Endothelial cell of umbilical vein (primary cell): ENCODE measurements around the gene SUPT5H.

Experiments used
- JUN ChIP-seq: IDR thresholded peaks from 2 replicates; pipeline ENCODE4 v1.6.1; 2011; ENCODE audit warnings: borderline replicate concordance, low read depth; ENCODE audit not compliant: insufficient read length, insufficient read depth
- MAX ChIP-seq: IDR thresholded peaks from 2 replicates; pipeline ENCODE4 v1.6.1; 2011; ENCODE audit not compliant: insufficient read depth, insufficient read length
- POLR2A ChIP-seq: IDR thresholded peaks from 2 replicates; pipeline ENCODE4 v1.6.1; 2012; ENCODE audit warnings: low read depth, mild to moderate bottlenecking, control low read depth, low read length
- TF ChIP-seq, protein P1 (sequence below), 2 donors: IDR thresholded peaks; 1 replicate in 1 of 2; 2 replicates in 1 of 2; pipeline ENCODE4 v1.5.1; 2011; ENCODE audit warnings: low read length in 2 of 2, mild to moderate bottlenecking in 2 of 2, moderate library complexity in 2 of 2, control low read depth in 1 of 2, inconsistent platforms in 1 of 2, low read depth in 1 of 2; ENCODE audit not compliant: insufficient read depth in 1 of 2; ENCODE audit errors: extremely low read depth in 1 of 2

DNA sequence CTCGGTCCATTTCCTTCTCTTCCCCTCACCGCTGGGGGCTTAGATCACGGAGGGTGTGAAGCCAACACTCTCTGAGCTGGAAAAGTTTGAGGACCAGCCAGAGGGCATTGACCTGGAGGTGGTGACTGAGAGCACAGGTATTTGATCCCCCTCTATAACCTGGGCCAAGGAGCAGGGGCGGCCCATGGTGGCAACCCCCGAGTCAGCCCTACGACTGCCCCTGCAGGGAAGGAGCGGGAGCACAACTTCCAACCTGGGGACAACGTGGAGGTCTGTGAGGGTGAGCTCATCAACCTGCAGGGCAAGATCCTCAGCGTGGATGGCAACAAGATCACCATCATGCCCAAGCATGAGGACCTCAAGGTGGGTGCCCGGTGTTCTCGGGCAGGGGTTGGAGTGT is 23.7 kb downstream of the SUPT5H start:
- TF ChIP-seq, protein P1, sequence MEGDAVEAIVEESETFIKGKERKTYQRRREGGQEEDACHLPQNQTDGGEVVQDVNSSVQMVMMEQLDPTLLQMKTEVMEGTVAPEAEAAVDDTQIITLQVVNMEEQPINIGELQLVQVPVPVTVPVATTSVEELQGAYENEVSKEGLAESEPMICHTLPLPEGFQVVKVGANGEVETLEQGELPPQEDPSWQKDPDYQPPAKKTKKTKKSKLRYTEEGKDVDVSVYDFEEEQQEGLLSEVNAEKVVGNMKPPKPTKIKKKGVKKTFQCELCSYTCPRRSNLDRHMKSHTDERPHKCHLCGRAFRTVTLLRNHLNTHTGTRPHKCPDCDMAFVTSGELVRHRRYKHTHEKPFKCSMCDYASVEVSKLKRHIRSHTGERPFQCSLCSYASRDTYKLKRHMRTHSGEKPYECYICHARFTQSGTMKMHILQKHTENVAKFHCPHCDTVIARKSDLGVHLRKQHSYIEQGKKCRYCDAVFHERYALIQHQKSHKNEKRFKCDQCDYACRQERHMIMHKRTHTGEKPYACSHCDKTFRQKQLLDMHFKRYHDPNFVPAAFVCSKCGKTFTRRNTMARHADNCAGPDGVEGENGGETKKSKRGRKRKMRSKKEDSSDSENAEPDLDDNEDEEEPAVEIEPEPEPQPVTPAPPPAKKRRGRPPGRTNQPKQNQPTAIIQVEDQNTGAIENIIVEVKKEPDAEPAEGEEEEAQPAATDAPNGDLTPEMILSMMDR (IDR thresholded peaks at IDR 0.05; ENCODE audit: extremely low read depth in 1 of 2, insufficient read depth in 1 of 2, low read depth in 1 of 2, low read length in 2 of 2) = no peak
- TF ChIP-seq MAX (no peak), JUN (no peak), POLR2A (no peak)
